Epithelial cell of esophagus (primary cell): ENCODE results near the gene PEX5.
"Not testable (repeated sequence)": the region's sequence is repeated elsewhere in the genome, so short reads cannot be mapped to it uniquely, and the experiment has no call there.

ENCODE experiments used
- DNase-seq: peaks from one replicate; pipeline ENCODE4 v3.0.0; 2010; ENCODE audit warnings: low read depth
- H3K4me3 ChIP-seq: 2 replicates; pipeline ENCODE4 v1.5.1; 2011; ENCODE audit warnings: mild to moderate bottlenecking, low read length, control low read depth
- CTCF ChIP-seq: IDR thresholded peaks from 2 replicates; pipeline ENCODE4 v1.5.1; 2011; ENCODE audit warnings: low read depth, mild to moderate bottlenecking, low read length, control low read depth, inconsistent platforms; ENCODE audit not compliant: insufficient read depth; ENCODE audit errors: missing control alignments

PEX5 gene

DNA sequence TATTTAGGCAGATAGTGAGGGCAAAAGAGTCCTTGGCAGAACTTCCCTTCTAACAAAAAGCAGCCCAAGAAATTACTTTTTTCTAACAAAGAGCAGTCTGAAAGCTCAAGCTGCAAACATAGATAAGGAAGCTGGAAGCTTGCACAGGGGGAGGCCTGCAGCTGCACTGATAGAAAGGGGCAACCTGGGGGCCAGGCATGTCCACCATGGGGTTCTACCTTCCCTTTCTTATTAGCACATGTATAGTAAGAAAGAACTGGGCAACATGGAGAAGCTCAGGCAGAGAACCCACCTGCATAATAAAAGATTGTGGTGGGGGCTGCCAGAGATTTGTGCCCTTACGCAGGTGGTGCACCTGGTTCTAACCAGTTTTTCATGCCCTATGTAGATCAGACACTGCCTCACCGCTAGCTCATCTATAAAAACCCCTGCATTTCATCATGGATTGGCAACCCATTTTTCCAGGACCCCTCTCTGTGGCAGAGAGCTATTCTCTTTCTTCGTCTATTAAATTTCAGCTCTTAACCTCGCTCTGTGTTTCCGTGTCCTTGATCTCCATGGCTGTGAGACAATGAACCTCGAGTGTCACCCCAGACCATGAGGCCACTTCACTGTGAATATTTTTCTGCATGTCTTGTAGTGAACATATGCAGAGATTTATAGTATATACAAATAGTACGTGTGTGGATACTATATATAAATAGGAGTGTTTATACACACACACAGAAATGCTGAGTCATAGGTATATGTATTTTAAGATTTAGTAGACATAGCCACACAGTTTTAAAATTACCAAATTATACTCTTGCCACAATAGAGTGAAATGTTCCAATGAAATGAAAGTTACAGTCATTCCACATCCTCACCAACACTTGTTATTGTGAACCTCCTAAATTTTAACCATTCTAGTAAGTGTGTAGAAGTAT lies 53.0 kb downstream of the PEX5 start:
- no peak for TF ChIP-seq CTCF
- DNase-seq, result no peak
- no peak overlapping the region for H3K4me3 ChIP-seq

- DNase-seq, H3K4me3 ChIP-seq: not testable (repeated sequence)
These were observed 62.0 kb downstream of the PEX5 start for GRCh38 chr12:7251328-7251996.

GRCh38 chr12:7259060-7259459 lies 69.6 kb downstream of the PEX5 start:
- no peak overlapping the region for H3K4me3 ChIP-seq
- no peak for TF ChIP-seq CTCF
- peak; percentile 3 for DNase-seq
